SK-N-SH (cell line): ENCODE results near the gene AHDC1.

ENCODE experiments used
- CTCF ChIP-seq: fragments of 200-600 bp; sonication (generic); IDR thresholded peaks from 2 replicates; pipeline ENCODE4 v1.6.1; 2017; ENCODE audit warnings: antibody characterized with exemption, mild to moderate bottlenecking, moderate library complexity
- EP300 ChIP-seq, 2 experiments: IDR thresholded peaks; 2 replicates each; pipeline versions ENCODE4 v1.4.0 to v1.6.1; 2012; ENCODE audit warnings: borderline replicate concordance in 1 of 2, low read depth in 1 of 2, low read length in 1 of 2
- MXI1 ChIP-seq: IDR thresholded peaks from 2 replicates; pipeline ENCODE4 v1.6.1; 2012; ENCODE audit warnings: mild to moderate bottlenecking, low read depth, low read length, improper control_type of control experiment
- PBX3 ChIP-seq: IDR thresholded peaks from 2 replicates; pipeline ENCODE4; 2012
- RFX5 ChIP-seq: IDR thresholded peaks from 2 replicates; pipeline ENCODE4 v1.6.1; 2012; ENCODE audit warnings: mild to moderate bottlenecking, improper control_type of control experiment, low read length
- RXRA ChIP-seq: IDR thresholded peaks from 2 replicates; pipeline ENCODE4 v1.4.0; 2012; ENCODE audit warnings: low read depth, mild to moderate bottlenecking, borderline replicate concordance
- SMC3 ChIP-seq: IDR thresholded peaks from 2 replicates; pipeline ENCODE4 v1.6.1; 2012; ENCODE audit warnings: low read depth, low read length, improper control_type of control experiment
- TAF1 ChIP-seq: IDR thresholded peaks from 2 replicates; pipeline ENCODE4 v1.6.1; 2012; ENCODE audit warnings: low read depth, mild to moderate bottlenecking, low read length, moderate library complexity, borderline replicate concordance
- USF2 ChIP-seq: fragments of 150-350 bp; IDR thresholded peaks from 2 replicates; pipeline ENCODE4 v1.6.1; 2017; ENCODE audit warnings: antibody characterized with exemption, low read length, low read depth, borderline replicate concordance
- YY1 ChIP-seq: IDR thresholded peaks from 2 replicates; pipeline ENCODE4 v1.4.0; 2012; ENCODE audit warnings: low read depth, mild to moderate bottlenecking
- ZBTB33 ChIP-seq: IDR thresholded peaks from 2 replicates; pipeline ENCODE4 v1.4.0; 2012; ENCODE audit warnings: low read depth, borderline replicate concordance

- TF ChIP-seq USF2 (no peak), MXI1 (no peak), CTCF (no peak), TAF1 (no peak), SMC3 (no peak), ZBTB33 (no peak), PBX3 (no peak), RFX5 (no peak), RXRA (no peak), EP300 (IDR thresholded peaks at IDR 0.05; ENCODE audit: borderline replicate concordance in 1 of 2, low read depth in 1 of 2, low read length in 1 of 2) (no peak), YY1 (no peak)
Observed at GRCh38 chr1:27509127-27510080, 94.5 kb downstream of the AHDC1 start.
